Nephron progenitor cell (in vitro differentiated cells): Measurements from ENCODE around the gene SDHAF3.
"Not testable (repeated sequence)": the region's sequence is repeated elsewhere in the genome, so short reads cannot be mapped to it uniquely, and the experiment has no call there.

Experiments
- DNase-seq: peaks from one replicate; pipeline ENCODE4 v3.0.0; 2021
- H3K27ac Mint-ChIP-seq: 2 replicates; pipeline ENCODE4 v1.8.0; 2021; ENCODE audit warnings: mild to moderate bottlenecking, moderate library complexity, mixed read lengths
- H3K27me3 Mint-ChIP-seq: 2 replicates; pipeline ENCODE4 v1.8.0; 2021; ENCODE audit warnings: mild to moderate bottlenecking, low read depth, mixed read lengths; ENCODE audit not compliant: poor library complexity
- H3K36me3 Mint-ChIP-seq: 2 replicates; pipeline ENCODE4 v1.8.0; 2021; ENCODE audit warnings: low read depth, mixed read lengths
- H3K4me1 Mint-ChIP-seq: 2 replicates; pipeline ENCODE4 v1.8.0; 2021; ENCODE audit warnings: mixed read lengths
- H3K4me3 Mint-ChIP-seq: 2 replicates; pipeline ENCODE4 v1.8.0; 2021; ENCODE audit warnings: mild to moderate bottlenecking, moderate library complexity, mixed read lengths
- H3K9me3 Mint-ChIP-seq: 2 replicates; pipeline ENCODE4 v1.8.0; 2021; ENCODE audit warnings: mild to moderate bottlenecking, moderate library complexity, mixed read lengths
- CTCF ChIP-seq: fragments of 200-600 bp; sonication (generic); IDR thresholded peaks from 2 replicates; pipeline ENCODE4 v1.5.0; 2021; ENCODE audit warnings: antibody characterized with exemption

The SDHAF3 gene

GRCh38 chr7:97166308-97166707 is 48.8 kb downstream of the SDHAF3 start:
- Mint-ChIP-seq H3K9me3 (peaks cover 70% of the 10 kb centered on the region), H3K4me1 (no peaks in the 10 kb centered on the region), H3K27ac (no peak overlapping the region), H3K4me3 (no peak overlapping the region), H3K27me3 (no peaks in the 10 kb centered on the region), H3K36me3 (peaks cover 77% of the 10 kb centered on the region)
- DNase-seq, result no peak
- TF ChIP-seq CTCF, result no peak

GRCh38 chr7:97167176-97167575 is 49.7 kb downstream of the SDHAF3 start:
- no peak for DNase-seq
- H3K36me3 Mint-ChIP-seq, result peaks cover 68% of the 10 kb centered on the region
- H3K4me1 Mint-ChIP-seq, result no peaks in the 10 kb centered on the region
- no peak overlapping the region for H3K27ac Mint-ChIP-seq
- no peak for TF ChIP-seq CTCF
- H3K27me3 Mint-ChIP-seq, result no peaks in the 10 kb centered on the region
- peaks cover 62% of the 10 kb centered on the region for H3K9me3 Mint-ChIP-seq
- no peak overlapping the region for H3K4me3 Mint-ChIP-seq

GRCh38 chr7:97167749-97168148 is 50.3 kb downstream of the SDHAF3 start:
- Mint-ChIP-seq H3K27ac (no peak overlapping the region), H3K4me3 (no peak overlapping the region), H3K4me1 (no peaks in the 10 kb centered on the region), H3K9me3 (peaks cover 56% of the 10 kb centered on the region), H3K36me3 (peaks cover 62% of the 10 kb centered on the region), H3K27me3 (no peaks in the 10 kb centered on the region)
- DNase-seq, result no peak
- no peak for TF ChIP-seq CTCF

GRCh38 chr7:97174303-97174702 is 56.8 kb downstream of the SDHAF3 start:
- Mint-ChIP-seq H3K36me3 (no peaks in the 10 kb centered on the region), H3K27ac (no peak overlapping the region), H3K27me3 (no peaks in the 10 kb centered on the region), H3K4me3 (no peak overlapping the region), H3K4me1 (no peaks in the 10 kb centered on the region), H3K9me3 (no peaks in the 10 kb centered on the region)
- no peak for DNase-seq
- TF ChIP-seq CTCF, result no peak

GRCh38 chr7:97179454-97180104 is 62.1 kb downstream of the SDHAF3 start:
- no peak overlapping the region for H3K27ac Mint-ChIP-seq
- peaks cover 4% of the 10 kb centered on the region for H3K9me3 Mint-ChIP-seq
- no peaks in the 10 kb centered on the region for H3K27me3 Mint-ChIP-seq
- no peak overlapping the region for H3K4me3 Mint-ChIP-seq
- peak; percentile 73 for TF ChIP-seq CTCF
- DNase-seq, result peak; percentile 48
- H3K36me3 Mint-ChIP-seq, result peaks cover 28% of the 10 kb centered on the region
- no peaks in the 10 kb centered on the region for H3K4me1 Mint-ChIP-seq

- H3K27me3 Mint-ChIP-seq, result no peaks in the 10 kb centered on the region
- H3K4me1 Mint-ChIP-seq, result no peaks in the 10 kb centered on the region
- H3K9me3 Mint-ChIP-seq, result peaks cover 14% of the 10 kb centered on the region
- TF ChIP-seq CTCF, result no peak
- no peak overlapping the region for H3K27ac Mint-ChIP-seq
- no peak overlapping the region for H3K4me3 Mint-ChIP-seq
- peaks cover 54% of the 10 kb centered on the region for H3K36me3 Mint-ChIP-seq
- no peak for DNase-seq
These were observed 69.6 kb downstream of the SDHAF3 start for GRCh38 chr7:97187067-97187466.

- H3K4me3 Mint-ChIP-seq, DNase-seq, H3K27ac Mint-ChIP-seq, H3K4me1 Mint-ChIP-seq, H3K36me3 Mint-ChIP-seq, H3K27me3 Mint-ChIP-seq: not testable (repeated sequence)
- peaks cover 22% of the 10 kb centered on the region for H3K9me3 Mint-ChIP-seq
These were observed 78.7 kb downstream of the SDHAF3 start for GRCh38 chr7:97196174-97196573.
